Measurements from ENCODE around the gene TNFRSF19. TPM values are rescaled to one million over a fixed set of nuclear protein-coding genes. Genes with fewer than 3 reads are reported as not detected.
A peak's percentile ranks its signal among the peaks of the same experiment; 100 is the strongest.

The TNFRSF19 gene
- total and polyA plus RNA-seq, 2 of the 8 experiments (the other 6 are each of a cell fraction or from before 2014, with no cell fraction given), result 0.50 to 0.95 TPM

GRCh38 chr13:23550163-23550562, 20.0 kb upstream of the TNFRSF19 start:
- no peak overlapping the region for H3K14ac ChIP-seq (ENCODE audit: insufficient read length)
- H3K79me2 ChIP-seq (ENCODE audit: control insufficient read depth in 1 of 2, insufficient read depth in 2 of 2, low read length in 2 of 2), result no peaks in the 10 kb centered on the region
- 100% methylated on average over 1 of the region's 1 CpG; no CpG with 5 or more reads in 1 of the 2 experiments for WGBS, 2 experiments (ENCODE audit: extremely low coverage in 1 of 2, insufficient coverage in 1 of 2, insufficient read length in 1 of 2, insufficient replicate concordance in 2 of 2, low coverage in 1 of 2, low lambda C conversion rate in 2 of 2, missing lambda C conversion rate in 1 of 2)
- H2BK15ac ChIP-seq (ENCODE audit: low read length), result no peak overlapping the region
- H3K27me3 ChIP-seq (replicated peaks in 1 of 4; ENCODE audit: control insufficient read depth in 3 of 4, extremely low read depth in 1 of 4, insufficient read depth in 3 of 4, low read length in 3 of 4), result no peaks in the 10 kb centered on the region; a peak in 1 of 7 replicates
- no peak overlapping the region for H4K91ac ChIP-seq (replicated peaks; ENCODE audit: insufficient read length, low read length)
- no peak overlapping the region for H3K4me2 ChIP-seq (ENCODE audit: insufficient read depth in 1 of 2, low read depth in 2 of 2, low read length in 2 of 2)
- TF ChIP-seq BRCA1 (IDR thresholded peaks at IDR 0.05; ENCODE audit: low read depth, low read length), result no peak
- TF ChIP-seq HDAC2 (IDR thresholded peaks at IDR 0.05; ENCODE audit: borderline replicate concordance in 1 of 2, low read depth in 2 of 2, low read length in 2 of 2), result no peak
- no peak for TF ChIP-seq PHF8 (conservative IDR thresholded peaks at IDR 0.05; ENCODE audit: low read depth, low read length)
- no peak for TF ChIP-seq HDAC6 (IDR thresholded peaks at IDR 0.05; ENCODE audit: low read depth, low read length)
- TF ChIP-seq NRF1 (IDR thresholded peaks at IDR 0.05; ENCODE audit: low read depth, low read length), result no peak
- no peak for TF ChIP-seq SUZ12 (IDR thresholded peaks at IDR 0.05; ENCODE audit: low read length)
- TF ChIP-seq USF2 (IDR thresholded peaks at IDR 0.05; ENCODE audit: low read length), result no peak
- no peak for TF ChIP-seq CHD1 (IDR thresholded peaks at IDR 0.05; ENCODE audit: low read depth, low read length)
- H2BK12ac ChIP-seq (ENCODE audit: low read depth, low read length), result no peak overlapping the region
- CTCF ChIA-PET (ENCODE audit: partially characterized antibody), result no interaction called here
- no peak overlapping the region for H2AK5ac ChIP-seq (ENCODE audit: low read depth, low read length)
- H3K18ac ChIP-seq (ENCODE audit: extremely low read depth, low read length), result no peak overlapping the region
- H3K23me2 ChIP-seq (ENCODE audit: low read depth, low read length), result peaks cover 5% of the 10 kb centered on the region; the same call in 1 of the 2 replicates
- no peak for DNase-seq (ENCODE audit: low read depth in 1 of 2, low spot score in 2 of 2)
- H4K20me1 ChIP-seq (replicated peaks in 1 of 2; ENCODE audit: control insufficient read depth in 1 of 2, insufficient read depth in 2 of 2, low read length in 2 of 2), result no peaks in the 10 kb centered on the region
- no peak overlapping the region for H3K4me3 ChIP-seq (ENCODE audit: extremely low read depth in 1 of 4, insufficient read depth in 2 of 4, low read depth in 3 of 4, low read length in 4 of 4)
- H2AFZ ChIP-seq (ENCODE audit: low read length), result no peak overlapping the region
- H3K9ac ChIP-seq (replicated peaks in 1 of 4; ENCODE audit: extremely low read depth in 1 of 4, low read depth in 3 of 4, low read length in 3 of 4), result no peak overlapping the region
- no peaks in the 10 kb centered on the region for H3K9me3 ChIP-seq (ENCODE audit: insufficient read depth in 2 of 2, low read depth in 1 of 2, low read length in 1 of 2)
- no peak overlapping the region for H2BK5ac ChIP-seq (ENCODE audit: low read depth, low read length)
- FAIRE-seq, result peak; percentile 32
- H3K27ac ChIP-seq (ENCODE audit: low read depth, low read length), result no peak overlapping the region
- no peaks in the 10 kb centered on the region for H3K36me3 ChIP-seq (ENCODE audit: control insufficient read depth in 2 of 4, insufficient read depth in 4 of 4, low read length in 3 of 4)
- H4K5ac ChIP-seq (ENCODE audit: insufficient read length, low read depth, low read length), result no peak overlapping the region
- H3K23ac ChIP-seq (ENCODE audit: insufficient read length), result no peak overlapping the region
- H3K4ac ChIP-seq (replicated peaks; ENCODE audit: insufficient read length, low read depth, low read length), result no peak overlapping the region
- peaks cover 0 to 7% (median 3%) of the 10 kb centered on the region in 4 experiments; a peak in 4 of 7 replicates for H3K4me1 ChIP-seq (replicated peaks in 1 of 4; ENCODE audit: control insufficient read depth in 3 of 4, insufficient read depth in 4 of 4, low read length in 3 of 4)
- no peak overlapping the region for H3K56ac ChIP-seq (replicated peaks; ENCODE audit: insufficient read length, low read depth, low read length)
- H2BK20ac ChIP-seq (ENCODE audit: low read length), result no peak overlapping the region
- no peaks in the 10 kb centered on the region for H3K79me1 ChIP-seq (ENCODE audit: low read depth, low read length)
- H4K8ac ChIP-seq (ENCODE audit: extremely low read depth, insufficient read depth, low read length), result no peak overlapping the region
- H2BK120ac ChIP-seq (replicated peaks; ENCODE audit: low read depth, low read length), result no peak overlapping the region
- POLR2A ChIA-PET (ENCODE audit: partially characterized antibody), result no interaction called here
